Mesenchymal stem cell (in vitro differentiated cells and primary cell): ENCODE data around the gene APBB3.
"Not testable (repeated sequence)": the region's sequence is repeated elsewhere in the genome, so short reads cannot be mapped to it uniquely, and the experiment has no call there.

ENCODE experiments used
- DNase-seq: peaks from one replicate; pipeline ENCODE4 v3.0.0-alpha.2; 2013
- H2AFZ ChIP-seq: one replicate; pipeline ENCODE4 v1.6.1; 2013; ENCODE audit warnings: low read depth, mild to moderate bottlenecking, control low read depth, inconsistent platforms, low read length, moderate library complexity
- H2AK5ac ChIP-seq: 2 replicates; pipeline ENCODE4 v1.6.1; 2013; ENCODE audit warnings: low read length, moderate library complexity, mild to moderate bottlenecking, inconsistent platforms; ENCODE audit not compliant: severe bottlenecking
- H2BK120ac ChIP-seq: one replicate; pipeline ENCODE4 v1.6.1; 2013; ENCODE audit warnings: low read depth, mild to moderate bottlenecking, inconsistent platforms, low read length, moderate library complexity
- H2BK12ac ChIP-seq, 2 experiments: one replicate each; pipeline ENCODE4 v1.6.1; 2013; ENCODE audit warnings: inconsistent platforms in 2 of 2, low read length in 2 of 2, mild to moderate bottlenecking in 2 of 2, moderate library complexity in 2 of 2, control low read depth in 1 of 2
- H2BK15ac ChIP-seq: one replicate; pipeline ENCODE4 v1.6.1; 2013; ENCODE audit warnings: mild to moderate bottlenecking, low read depth, inconsistent platforms; ENCODE audit not compliant: poor library complexity, severe bottlenecking
- H2BK5ac ChIP-seq: 2 replicates; pipeline ENCODE4 v1.6.1; 2013; ENCODE audit warnings: low read depth, mild to moderate bottlenecking, low read length, control low read depth, inconsistent platforms; ENCODE audit not compliant: poor library complexity, severe bottlenecking
- H3K14ac ChIP-seq, 2 experiments: one replicate each; pipeline ENCODE4 v1.6.1; 2013; ENCODE audit warnings: inconsistent platforms in 2 of 2, low read length in 2 of 2, control low read depth in 1 of 2, mild to moderate bottlenecking in 1 of 2, moderate library complexity in 1 of 2
- H3K18ac ChIP-seq, 2 experiments: one replicate each; pipeline ENCODE4 v1.6.1; 2013; ENCODE audit warnings: inconsistent platforms in 2 of 2, low read length in 2 of 2, control low read depth in 1 of 2, low read depth in 1 of 2, mild to moderate bottlenecking in 1 of 2
- H3K23ac ChIP-seq, 2 experiments: one replicate each; pipeline ENCODE4 v1.6.1; 2013; ENCODE audit warnings: inconsistent platforms in 2 of 2, low read length in 2 of 2, mild to moderate bottlenecking in 2 of 2, moderate library complexity in 2 of 2, control low read depth in 1 of 2
- H3K27ac ChIP-seq: 2 replicates; pipeline ENCODE4 v1.5.1; 2013; ENCODE audit warnings: mild to moderate bottlenecking, moderate library complexity, low read length, control low read depth, inconsistent platforms; ENCODE audit not compliant: poor library complexity, severe bottlenecking
- H3K27me3 ChIP-seq, 2 experiments: 2 replicates each; pipeline versions ENCODE4 v1.6.1 to v1.7.0; 2013; ENCODE audit warnings: low read length in 2 of 2, mild to moderate bottlenecking in 2 of 2, moderate library complexity in 2 of 2, control low read depth in 1 of 2, inconsistent platforms in 1 of 2; ENCODE audit not compliant: control insufficient read depth in 1 of 2, insufficient read depth in 1 of 2
- H3K36me3 ChIP-seq, 2 experiments: 2 replicates each; pipeline versions ENCODE4 v1.6.1 to v1.7.0; 2013; ENCODE audit warnings: low read length in 2 of 2, control low read depth in 1 of 2, inconsistent platforms in 1 of 2, low read depth in 1 of 2, mild to moderate bottlenecking in 1 of 2; ENCODE audit not compliant: insufficient read depth in 2 of 2, control insufficient read depth in 1 of 2
- H3K4ac ChIP-seq, 2 experiments: one replicate each; pipeline ENCODE4 v1.6.1; 2013; ENCODE audit warnings: inconsistent platforms in 2 of 2, low read length in 2 of 2, mild to moderate bottlenecking in 2 of 2, moderate library complexity in 2 of 2, control low read depth in 1 of 2, low read depth in 1 of 2
- H3K4me1 ChIP-seq: 2 replicates; pipeline ENCODE4 v1.6.1; 2013; ENCODE audit warnings: low read depth, low read length, control low read depth; ENCODE audit not compliant: control insufficient read depth, insufficient read depth
- H3K4me2 ChIP-seq: 2 replicates; pipeline ENCODE4 v1.6.1; 2013; ENCODE audit warnings: low read length, mild to moderate bottlenecking, inconsistent platforms; ENCODE audit not compliant: poor library complexity, severe bottlenecking
- H3K4me3 ChIP-seq, 2 experiments: 2 replicates each; pipeline versions ENCODE4 v1.5.1 to v1.7.0; 2013; ENCODE audit warnings: low read length in 2 of 2, mild to moderate bottlenecking in 2 of 2, control low read depth in 1 of 2, low read depth in 1 of 2; ENCODE audit not compliant: insufficient read depth in 1 of 2
- H3K79me1 ChIP-seq: replicated peaks from 2 replicates; pipeline ENCODE4 v1.6.1; 2013; ENCODE audit warnings: mild to moderate bottlenecking, control low read depth, low read length, inconsistent platforms; ENCODE audit not compliant: poor library complexity, severe bottlenecking
- H3K9ac ChIP-seq: 2 replicates; pipeline ENCODE4 v1.7.0; 2013; ENCODE audit warnings: mild to moderate bottlenecking, low read length, moderate library complexity
- H3K9me3 ChIP-seq: 2 replicates; pipeline ENCODE4 v1.7.0; 2013; ENCODE audit warnings: mild to moderate bottlenecking, low read length; ENCODE audit not compliant: control insufficient read depth
- H4K8ac ChIP-seq: one replicate; pipeline ENCODE4 v1.6.1; 2013; ENCODE audit warnings: inconsistent platforms, mild to moderate bottlenecking, low read length, moderate library complexity
- H4K91ac ChIP-seq: one replicate; pipeline ENCODE4 v1.6.1; 2013; ENCODE audit warnings: mild to moderate bottlenecking, low read length, inconsistent platforms
- WGBS: methylation state at CpG from one replicate; pipeline ENCODE4 v1.1.7; 2013; ENCODE audit warnings: mixed read lengths; 5-methylcytosine and 5-hydroxymethylcytosine counted together

The APBB3 gene

GRCh38 chr5:140596321-140596741 lies 31.9 kb upstream of the APBB3 start:
- Histone ChIP-seq H3K4me3 (no peak overlapping the region), H3K9ac (no peak overlapping the region), H3K79me1 (no peaks in the 10 kb centered on the region), H3K27me3 (peaks cover 0 to 13% of the 10 kb centered on the region in 2 experiments), H3K14ac (no peak overlapping the region), H2BK5ac (no peak overlapping the region), H3K23ac (no peak overlapping the region), H2AFZ (no peak overlapping the region), H3K18ac (no peak overlapping the region), H2BK120ac (no peak overlapping the region), H2BK12ac (no peak overlapping the region), H3K27ac (no peak overlapping the region), H3K4me2 (no peak overlapping the region), H2BK15ac (no peak overlapping the region), H3K9me3 (no peaks in the 10 kb centered on the region), H4K8ac (no peak overlapping the region), H4K91ac (no peak overlapping the region), H3K4me1 (peaks cover 2% of the 10 kb centered on the region), H2AK5ac (no peak overlapping the region), H3K36me3 (no peaks in the 10 kb centered on the region), H3K4ac (no peak overlapping the region)
- no peak for DNase-seq
- WGBS, result 66% methylated on average over 1 of the region's 1 CpG

- Histone ChIP-seq H3K9ac (no peak overlapping the region), H2AK5ac (no peak overlapping the region), H2BK120ac (no peak overlapping the region), H3K79me1 (no peaks in the 10 kb centered on the region), H2BK5ac (no peak overlapping the region), H3K4me2 (no peak overlapping the region), H3K23ac (no peak overlapping the region), H3K4ac (no peak overlapping the region), H3K4me3 (no peak overlapping the region), H4K91ac (no peak overlapping the region), H4K8ac (no peak overlapping the region), H3K4me1 (peaks cover 2% of the 10 kb centered on the region), H3K9me3 (no peaks in the 10 kb centered on the region), H3K36me3 (no peaks in the 10 kb centered on the region), H3K14ac (no peak overlapping the region), H3K27me3 (peaks cover 0 to 13% of the 10 kb centered on the region in 2 experiments), H3K18ac (no peak overlapping the region), H2BK15ac (no peak overlapping the region), H2BK12ac (no peak overlapping the region), H3K27ac (no peak overlapping the region), H2AFZ (no peak overlapping the region)
- no peak for DNase-seq
- WGBS, result 82% methylated on average over 4 of the region's 5 CpGs
Observed at GRCh38 chr5:140595538-140596300, 31.3 kb upstream of the APBB3 start.

GRCh38 chr5:140594169-140594568 lies 29.8 kb upstream of the APBB3 start:
- H2BK5ac ChIP-seq, result no peak overlapping the region

GRCh38 chr5:140593070-140593469 lies 28.7 kb upstream of the APBB3 start:
- WGBS, result 77% methylated on average over 13 of the region's 14 CpGs
- not testable (repeated sequence) for H2BK15ac ChIP-seq, H3K9me3 ChIP-seq, H3K27ac ChIP-seq, H4K8ac ChIP-seq, H3K36me3 ChIP-seq, H4K91ac ChIP-seq, DNase-seq, H2BK5ac ChIP-seq, H3K4me3 ChIP-seq, H3K4me1 ChIP-seq, H2BK12ac ChIP-seq, H3K79me1 ChIP-seq, H2AFZ ChIP-seq, H2BK120ac ChIP-seq, H3K14ac ChIP-seq, H3K4me2 ChIP-seq, H3K4ac ChIP-seq, H2AK5ac ChIP-seq, H3K23ac ChIP-seq, H3K9ac ChIP-seq, H3K18ac ChIP-seq
- H3K27me3 ChIP-seq, result peaks cover 0 to 13% of the 10 kb centered on the region in 2 experiments

More at GRCh38 chr5:140594169-140594568, 29.8 kb upstream of the APBB3 start:
- Histone ChIP-seq H3K9me3 (no peaks in the 10 kb centered on the region), H2BK120ac (no peak overlapping the region), H3K27ac (no peak overlapping the region), H2BK15ac (no peak overlapping the region), H3K4me3 (no peak overlapping the region), H3K36me3 (no peaks in the 10 kb centered on the region), H2BK12ac (no peak overlapping the region), H3K18ac (no peak overlapping the region), H3K9ac (no peak overlapping the region), H3K4me2 (no peak overlapping the region), H3K4ac (no peak overlapping the region), H3K79me1 (no peaks in the 10 kb centered on the region), H4K8ac (no peak overlapping the region), H3K14ac (no peak overlapping the region), H4K91ac (peak overlapping the region; percentile 54), H3K23ac (no peak overlapping the region), H2AFZ (no peak overlapping the region), H2AK5ac (no peak overlapping the region), H3K27me3 (peaks cover 0 to 13% of the 10 kb centered on the region in 2 experiments), H3K4me1 (peaks cover 2% of the 10 kb centered on the region)
- DNase-seq, result no peak
- WGBS, result 70% methylated on average over 6 of the region's 6 CpGs
